Femur (tissue), 1 donor: Measurements from ENCODE around the gene ANTXR1.

Experiments
- DNase-seq: peaks from one replicate; pipeline ENCODE4 v3.0.0-alpha.2; 2017

The ANTXR1 gene

GRCh38 chr2:69075486-69075885, 62.5 kb downstream of the ANTXR1 start:
- DNase-seq = no peak

DNA sequence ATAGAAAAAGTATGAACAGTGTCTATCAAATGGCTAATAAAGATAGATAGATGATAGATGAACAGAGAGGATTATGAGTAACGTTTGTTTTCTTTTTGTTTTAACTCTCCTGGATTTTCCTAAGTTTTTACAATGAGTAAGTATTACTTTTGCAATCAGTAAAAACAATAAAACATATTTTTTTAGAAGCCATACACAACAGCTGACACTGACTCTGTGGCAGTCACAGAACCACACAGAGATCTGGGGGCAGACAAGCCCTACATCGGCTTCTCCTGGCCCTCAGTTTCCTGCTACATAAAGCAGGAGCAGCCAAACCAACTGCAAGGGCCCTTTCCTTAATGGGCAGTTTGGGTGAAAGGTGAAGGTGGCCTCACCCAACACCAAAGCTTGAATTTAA, 63.6 kb downstream of the ANTXR1 start:
- no peak for DNase-seq

DNA sequence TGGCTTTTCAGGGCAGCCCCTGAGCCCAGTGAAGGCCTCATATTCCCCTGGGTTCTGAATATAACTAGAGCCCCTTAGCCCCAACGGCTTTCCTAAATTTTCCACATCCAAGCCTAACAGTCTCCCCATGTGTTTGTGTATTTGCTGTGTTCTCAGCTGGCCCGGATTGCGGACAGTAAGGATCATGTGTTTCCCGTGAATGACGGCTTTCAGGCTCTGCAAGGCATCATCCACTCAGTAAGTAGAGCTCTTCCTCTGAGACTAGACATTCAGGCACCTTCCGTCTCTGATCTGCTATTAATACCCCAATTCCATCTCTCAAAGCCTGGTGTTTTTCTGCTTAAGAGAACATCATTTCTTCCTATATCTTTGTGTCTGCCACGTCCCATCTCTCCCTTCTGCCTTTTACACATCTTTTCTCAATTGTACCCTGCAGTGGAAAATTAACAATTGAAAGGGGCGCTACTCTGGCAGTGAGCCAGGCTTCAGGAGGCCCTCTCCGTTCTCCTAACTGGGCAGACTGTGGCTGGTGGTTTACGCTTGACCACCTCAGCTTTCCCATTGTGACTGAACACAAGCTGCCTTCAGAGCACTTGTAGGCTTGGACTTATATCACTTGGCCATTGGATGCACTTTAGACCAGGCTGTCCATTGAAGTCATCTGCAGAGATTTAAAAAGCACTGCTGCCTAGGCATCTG, 64.4 kb downstream of the ANTXR1 start:
- DNase-seq = no peak

DNA sequence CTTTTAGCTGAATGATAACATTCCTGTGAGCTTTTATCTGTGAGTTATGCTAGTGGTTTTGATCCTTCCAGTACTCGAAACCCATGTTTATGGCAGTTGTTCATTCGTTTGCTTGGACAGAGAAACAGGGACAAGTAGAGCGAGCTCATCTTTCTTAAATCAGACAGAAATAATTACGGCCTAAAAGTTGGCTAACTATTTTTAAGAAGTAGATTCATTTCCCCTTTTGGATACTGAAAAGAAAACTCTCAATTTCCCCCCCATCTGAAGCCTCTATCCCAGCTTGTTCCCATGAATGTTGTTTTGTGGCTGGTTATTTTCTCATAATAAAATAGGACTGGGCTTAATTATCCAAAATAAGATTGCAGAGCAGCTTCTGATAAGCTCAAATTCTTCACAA, 67.1 kb downstream of the ANTXR1 start:
- DNase-seq = no peak

GRCh38 chr2:69081001-69081580, 68.1 kb downstream of the ANTXR1 start:
- DNase-seq = no peak

GRCh38 chr2:69081757-69082156, 68.8 kb downstream of the ANTXR1 start:
- no peak for DNase-seq

- peak; percentile 51 for DNase-seq
These were observed 69.5 kb downstream of the ANTXR1 start for GRCh38 chr2:69082430-69082997.

GRCh38 chr2:69083235-69083748, 70.3 kb downstream of the ANTXR1 start:
- no peak for DNase-seq

DNA sequence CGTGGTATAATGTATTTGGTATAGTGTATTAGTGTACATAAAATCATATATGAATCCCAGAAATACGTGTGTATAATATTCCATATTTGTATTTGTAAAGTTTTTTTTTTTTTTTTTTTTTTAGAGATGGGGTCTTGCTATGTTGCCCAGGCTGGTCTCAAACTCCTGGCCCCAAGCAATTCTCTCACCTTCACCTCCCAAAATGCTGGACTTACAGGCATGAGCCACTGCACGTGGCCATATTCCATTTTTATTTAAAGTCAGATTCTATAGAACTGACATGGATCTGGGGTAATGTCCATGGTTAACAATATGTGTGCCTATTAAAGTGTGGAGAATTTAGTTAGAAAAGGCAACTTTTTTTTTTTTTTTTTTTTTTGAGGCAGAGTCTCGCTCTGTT, 71.5 kb downstream of the ANTXR1 start:
- no peak for DNase-seq

DNA sequence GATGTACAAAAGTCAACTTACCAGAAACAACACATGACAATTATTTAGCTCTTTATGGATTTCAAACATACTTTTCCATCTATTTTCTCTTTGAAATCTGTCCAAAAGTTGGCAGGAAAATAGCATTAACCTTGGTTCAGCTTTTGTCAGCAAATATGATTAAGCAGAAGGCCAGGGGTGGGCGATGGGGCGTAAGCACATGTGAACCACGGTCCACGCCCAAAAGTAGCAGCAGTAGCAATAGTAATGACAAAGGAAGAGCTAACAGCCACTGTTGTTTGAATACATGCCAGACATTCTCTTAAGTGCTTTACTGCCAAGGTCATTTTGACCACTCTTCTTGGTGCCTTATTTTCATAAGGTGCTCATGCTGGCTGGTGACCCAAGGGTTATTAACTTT, 73.5 kb downstream of the ANTXR1 start:
- no peak for DNase-seq

DNA sequence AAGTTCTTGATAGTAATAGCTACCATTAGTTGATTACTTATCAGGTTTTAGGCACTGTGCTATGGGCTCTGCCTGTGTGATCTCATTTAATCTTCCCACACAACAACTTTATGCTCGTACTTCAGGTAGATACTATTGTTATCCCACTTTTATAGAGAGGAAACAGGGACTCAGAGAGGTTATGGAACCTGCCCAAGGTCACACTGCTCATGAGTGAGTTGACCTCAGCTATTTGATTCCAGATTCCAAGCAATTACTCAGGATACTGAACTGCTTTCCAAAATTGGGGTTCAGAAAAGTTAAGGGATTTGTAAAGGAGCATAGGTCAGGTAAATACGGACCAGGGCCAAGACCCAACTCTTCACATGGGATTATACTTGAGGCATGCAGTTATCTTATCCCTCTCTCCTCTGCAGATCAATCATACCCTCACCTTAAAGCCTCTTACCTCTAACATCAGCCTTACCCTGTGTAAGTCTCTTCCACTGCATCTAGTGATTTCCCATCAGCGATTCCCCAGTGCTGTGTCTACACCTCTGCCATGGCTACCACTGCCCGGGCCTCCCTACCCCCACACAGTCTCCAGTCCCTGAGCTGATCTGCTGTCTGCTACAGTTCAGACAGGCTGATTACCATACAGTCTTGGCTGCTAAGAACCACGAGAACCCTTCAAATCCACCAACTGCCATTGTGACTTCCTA, 74.4 kb downstream of the ANTXR1 start:
- no peak for DNase-seq

GRCh38 chr2:69087912-69088240, 74.9 kb downstream of the ANTXR1 start:
- no peak for DNase-seq

DNA sequence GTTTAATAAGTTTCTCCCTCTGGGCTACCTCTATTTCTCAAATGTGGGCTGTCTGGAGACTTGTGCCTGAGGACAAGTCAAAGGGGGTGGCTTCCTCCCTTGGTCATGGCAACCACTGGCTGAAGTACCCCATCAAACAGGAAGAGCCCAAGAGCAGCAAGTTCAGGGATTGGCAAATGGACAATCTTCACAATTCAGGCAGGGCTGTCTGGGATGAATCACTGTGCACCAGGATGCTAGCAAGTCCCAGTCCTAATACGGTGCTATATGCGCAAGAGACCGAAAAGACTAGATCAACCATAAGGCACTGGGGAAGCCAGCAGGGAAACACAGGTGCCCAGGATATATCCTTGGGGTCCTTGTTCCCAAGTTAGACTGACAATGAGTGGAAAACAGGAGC, 75.5 kb downstream of the ANTXR1 start:
- no peak for DNase-seq

GRCh38 chr2:69089266-69089665, 76.3 kb downstream of the ANTXR1 start:
- DNase-seq = no peak

GRCh38 chr2:69089998-69090397, 77.0 kb downstream of the ANTXR1 start:
- DNase-seq = no peak

- no peak for DNase-seq
These were observed 77.8 kb downstream of the ANTXR1 start for GRCh38 chr2:69090820-69091219.

GRCh38 chr2:69092857-69093256, 79.9 kb downstream of the ANTXR1 start:
- no peak for DNase-seq

DNA sequence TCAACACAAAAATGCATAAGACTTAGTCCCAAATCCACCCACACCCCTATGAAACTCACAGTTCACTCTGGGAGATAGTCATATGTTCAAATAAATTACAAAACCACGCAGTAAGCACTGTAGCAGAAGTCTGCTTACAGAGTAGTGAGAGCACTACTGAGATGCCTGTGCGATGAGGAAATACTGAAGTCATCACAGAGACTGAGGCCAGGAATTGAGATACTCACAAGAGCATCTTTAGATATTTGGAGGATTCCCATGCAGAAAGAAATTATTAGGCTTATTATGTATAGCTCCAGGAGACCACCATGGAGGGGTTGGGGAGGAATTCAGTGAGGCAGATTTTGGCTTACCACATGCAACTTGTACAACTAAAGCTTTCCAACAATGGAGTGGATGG, 82.3 kb downstream of the ANTXR1 start:
- peak; percentile 71 for DNase-seq

DNA sequence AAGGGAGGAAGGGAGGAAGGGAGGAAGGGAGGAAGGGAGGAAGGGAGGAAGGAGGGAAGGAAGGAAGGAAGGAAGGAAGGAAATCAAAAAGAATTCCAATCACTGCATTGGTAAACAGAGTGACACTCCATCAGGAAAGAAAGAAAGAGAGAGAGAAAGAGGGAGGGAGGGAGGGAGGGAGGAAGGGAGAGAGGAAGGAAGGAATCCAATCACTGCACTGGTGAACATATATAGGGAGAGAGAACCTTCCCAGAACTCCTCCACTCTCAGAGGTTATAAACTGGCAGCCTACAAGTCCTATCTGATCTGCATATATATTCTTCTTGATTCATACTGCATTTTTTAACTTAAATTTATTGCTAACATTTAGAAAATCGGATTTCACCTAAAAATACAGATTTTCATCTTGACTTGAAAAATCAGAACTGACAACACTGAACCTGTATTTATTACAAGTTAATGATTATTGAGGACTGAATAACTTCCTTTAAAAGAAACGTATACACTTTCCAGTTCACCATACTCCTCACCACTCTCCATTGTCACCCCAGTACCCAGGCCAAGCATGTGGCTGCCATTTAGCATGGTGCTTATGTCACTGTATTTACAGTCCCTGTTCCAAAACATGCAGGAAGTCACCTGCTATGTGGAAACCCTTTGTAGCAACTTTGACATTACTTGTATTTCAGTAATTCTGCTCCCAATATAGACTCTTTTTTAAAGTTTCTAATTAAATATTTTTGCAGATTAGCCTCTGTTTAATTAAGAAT, 83.5 kb downstream of the ANTXR1 start:
- no peak for DNase-seq

DNA sequence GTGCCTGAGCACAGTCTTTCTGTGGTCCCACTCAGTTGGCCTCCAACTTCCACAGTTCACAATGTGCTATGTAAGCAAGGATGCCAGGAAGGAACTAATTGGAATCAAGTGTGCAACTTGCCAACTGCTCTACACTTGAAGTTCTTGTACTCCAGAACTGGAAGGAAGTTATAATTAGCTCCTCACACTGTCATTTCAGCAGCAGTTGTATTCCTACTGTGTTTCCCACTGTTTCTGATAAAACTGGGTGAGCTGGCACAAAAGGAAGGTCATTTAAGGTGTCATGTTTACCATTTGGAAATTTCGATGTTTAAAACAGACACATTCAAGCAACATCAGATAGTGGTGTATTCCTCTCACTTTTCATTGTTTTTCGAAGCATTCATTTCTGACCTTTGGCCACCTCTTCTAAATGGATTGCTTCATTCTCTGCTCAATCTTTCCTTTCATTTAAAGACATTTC, 84.2 kb downstream of the ANTXR1 start:
- no peak for DNase-seq

- no peak for DNase-seq
These were observed 85.1 kb downstream of the ANTXR1 start for GRCh38 chr2:69097891-69098655.

DNA sequence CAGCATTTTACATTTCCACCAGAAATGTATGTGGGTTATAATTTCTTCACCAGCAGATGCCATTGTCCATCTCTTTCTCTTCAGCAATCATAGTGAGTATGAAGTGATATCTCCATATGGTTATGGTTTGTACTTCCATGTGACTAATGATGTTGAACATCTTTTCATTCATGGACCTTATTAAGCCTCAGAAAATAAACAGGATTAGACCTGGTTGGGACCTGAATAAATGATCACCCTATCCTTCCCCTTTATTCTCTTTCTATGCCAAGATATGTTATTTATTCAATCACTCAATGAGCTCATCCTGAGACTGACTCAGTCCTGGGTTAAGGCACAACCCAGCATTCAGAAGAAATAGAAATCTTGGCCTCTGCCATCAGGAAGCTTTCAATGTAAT, 86.6 kb downstream of the ANTXR1 start:
- DNase-seq = no peak
